NCI-H526 treated with DMSO at 0.1 percent for 48 hours (cell line): Measurements from ENCODE around the gene RRAGC.
"Not testable (repeated sequence)": the region's sequence is repeated elsewhere in the genome, so short reads cannot be mapped to it uniquely, and the experiment has no call there.

ENCODE experiments used
- DNase-seq: peaks from one replicate; lab custom pipeline; 2025; lab: John Stamatoyannopoulos, UW

The RRAGC gene

GRCh38 chr1:38815903-38816627 lies 43.5 kb downstream of the RRAGC start:
- no peak for DNase-seq

DNA sequence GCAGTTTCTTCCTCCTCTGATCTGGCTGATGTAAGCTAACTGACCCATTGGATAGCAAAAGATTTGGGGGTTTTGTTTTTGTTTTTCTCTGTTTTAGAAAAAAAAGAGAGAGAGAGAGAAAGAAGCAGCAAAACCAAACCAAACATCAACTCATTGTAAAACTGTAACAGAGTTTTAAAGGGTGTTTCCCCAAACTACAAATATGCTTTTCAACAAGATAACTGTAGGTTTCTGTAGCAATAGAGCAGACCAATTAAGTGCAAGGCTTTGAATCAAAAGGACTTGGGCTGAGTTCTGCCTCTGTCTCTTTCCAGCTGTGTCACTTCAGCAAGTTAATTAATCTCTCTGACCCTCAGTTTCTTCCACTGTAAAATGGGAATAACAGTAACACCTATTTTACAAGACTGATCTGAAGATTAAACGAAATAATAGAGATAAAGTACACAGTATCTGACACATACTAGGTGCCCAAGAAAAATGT lies 44.5 kb downstream of the RRAGC start:
- no peak for DNase-seq

- DNase-seq = no peak
Observed at GRCh38 chr1:38814444-38814983, 45.1 kb downstream of the RRAGC start.

- DNase-seq = no peak
Observed at GRCh38 chr1:38812981-38813380, 46.6 kb downstream of the RRAGC start.

DNA sequence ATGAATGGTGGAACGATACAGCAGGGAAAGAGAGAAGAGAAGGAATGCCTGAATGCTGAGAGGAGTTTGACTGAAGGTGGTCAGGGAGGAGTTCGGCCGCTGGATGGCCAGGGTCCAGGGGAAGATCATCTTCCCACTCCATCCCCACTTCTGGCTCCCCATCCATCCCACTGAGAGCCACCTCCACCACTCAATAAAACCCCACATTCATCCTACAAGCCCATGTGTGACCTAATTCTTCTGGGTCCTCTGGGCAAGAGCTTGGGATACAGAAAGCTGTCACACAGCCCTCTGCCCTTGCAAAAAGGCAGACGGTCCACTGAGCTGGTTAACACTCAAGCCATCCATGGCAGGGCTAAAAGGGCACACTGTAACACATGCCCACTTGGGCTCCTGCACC lies 48.1 kb downstream of the RRAGC start:
- DNase-seq = not testable (repeated sequence)

GRCh38 chr1:38806090-38806489 lies 53.5 kb downstream of the RRAGC start:
- no peak for DNase-seq

DNA sequence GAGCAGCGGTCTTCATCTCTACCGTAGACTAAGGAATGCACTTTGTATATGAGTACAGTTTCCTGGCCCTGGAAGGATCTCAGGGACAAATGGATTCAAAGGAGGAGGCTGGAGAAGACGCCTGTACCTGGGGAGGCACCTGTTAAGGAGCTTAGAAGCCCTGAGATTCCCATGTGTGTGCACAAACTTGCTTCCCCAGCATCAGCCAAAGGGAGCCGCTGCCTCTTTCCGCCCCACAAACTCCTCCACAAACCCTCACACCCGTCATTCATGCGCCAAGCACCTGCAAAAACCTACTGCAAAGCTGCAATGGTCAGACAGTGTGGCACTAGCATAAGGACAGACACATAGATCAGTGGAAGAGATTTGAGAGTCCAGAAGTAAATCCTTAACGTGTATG lies 54.5 kb downstream of the RRAGC start:
- DNase-seq = no peak

DNA sequence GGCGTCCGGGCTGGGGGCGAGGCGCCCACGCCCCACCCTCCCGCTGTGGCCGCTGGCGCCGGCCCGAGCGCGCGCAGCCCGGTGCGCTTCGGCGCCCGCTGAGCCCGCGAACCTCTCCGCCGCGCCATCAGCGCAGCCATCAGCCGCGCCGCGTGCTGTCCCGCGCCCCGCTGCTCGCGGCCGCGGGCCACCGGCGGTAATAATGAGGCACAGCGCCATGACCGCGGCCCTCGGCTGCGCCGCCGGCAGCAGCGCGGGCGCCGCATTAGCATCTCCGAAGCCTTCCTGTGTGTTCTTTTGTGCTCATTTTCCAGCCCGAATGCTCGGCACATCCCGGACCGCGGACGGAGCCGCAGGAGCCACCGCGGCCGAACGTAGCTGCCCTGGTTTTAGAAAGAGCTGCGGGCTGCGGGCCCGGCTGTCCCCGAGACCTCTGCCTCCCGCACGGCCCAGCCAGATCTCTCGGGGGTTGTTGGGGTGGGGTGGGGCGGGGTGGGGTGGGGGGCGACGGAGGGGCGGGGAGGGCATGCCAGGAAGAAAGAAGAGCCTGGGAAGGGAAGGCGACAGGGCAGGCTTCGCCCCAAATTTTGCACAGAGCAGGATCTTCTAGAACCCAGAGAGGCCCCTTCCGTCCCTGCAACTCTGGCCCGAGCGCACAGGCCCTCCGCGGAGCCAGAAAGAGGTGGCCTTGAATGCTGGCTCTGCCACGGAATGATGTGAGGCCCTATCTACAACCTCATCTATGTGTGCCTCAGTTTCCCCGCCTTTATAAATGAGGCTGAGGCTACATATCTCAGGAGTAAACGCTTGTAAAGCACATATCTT lies 55.3 kb downstream of the RRAGC start:
- DNase-seq = peak; percentile 20

DNA sequence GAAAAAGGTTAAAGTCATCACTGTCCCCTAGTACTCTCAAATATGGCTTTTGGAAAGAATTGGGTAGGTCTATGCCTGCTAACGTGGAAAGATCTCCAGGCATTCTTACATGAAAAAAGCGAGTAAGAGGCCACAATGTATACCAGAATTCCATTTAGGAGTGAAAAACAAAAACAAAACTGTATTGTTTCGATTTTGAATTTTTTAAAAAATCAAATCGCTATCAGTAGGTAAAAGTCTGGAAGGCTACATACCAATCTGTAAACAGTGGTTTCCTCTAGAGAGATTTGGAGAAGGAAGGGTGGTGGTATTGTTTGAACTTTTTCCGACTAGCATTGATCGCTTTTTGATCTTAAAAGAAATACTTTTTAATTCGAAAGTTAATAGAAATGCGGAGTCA lies 55.9 kb downstream of the RRAGC start:
- DNase-seq = no peak

DNA sequence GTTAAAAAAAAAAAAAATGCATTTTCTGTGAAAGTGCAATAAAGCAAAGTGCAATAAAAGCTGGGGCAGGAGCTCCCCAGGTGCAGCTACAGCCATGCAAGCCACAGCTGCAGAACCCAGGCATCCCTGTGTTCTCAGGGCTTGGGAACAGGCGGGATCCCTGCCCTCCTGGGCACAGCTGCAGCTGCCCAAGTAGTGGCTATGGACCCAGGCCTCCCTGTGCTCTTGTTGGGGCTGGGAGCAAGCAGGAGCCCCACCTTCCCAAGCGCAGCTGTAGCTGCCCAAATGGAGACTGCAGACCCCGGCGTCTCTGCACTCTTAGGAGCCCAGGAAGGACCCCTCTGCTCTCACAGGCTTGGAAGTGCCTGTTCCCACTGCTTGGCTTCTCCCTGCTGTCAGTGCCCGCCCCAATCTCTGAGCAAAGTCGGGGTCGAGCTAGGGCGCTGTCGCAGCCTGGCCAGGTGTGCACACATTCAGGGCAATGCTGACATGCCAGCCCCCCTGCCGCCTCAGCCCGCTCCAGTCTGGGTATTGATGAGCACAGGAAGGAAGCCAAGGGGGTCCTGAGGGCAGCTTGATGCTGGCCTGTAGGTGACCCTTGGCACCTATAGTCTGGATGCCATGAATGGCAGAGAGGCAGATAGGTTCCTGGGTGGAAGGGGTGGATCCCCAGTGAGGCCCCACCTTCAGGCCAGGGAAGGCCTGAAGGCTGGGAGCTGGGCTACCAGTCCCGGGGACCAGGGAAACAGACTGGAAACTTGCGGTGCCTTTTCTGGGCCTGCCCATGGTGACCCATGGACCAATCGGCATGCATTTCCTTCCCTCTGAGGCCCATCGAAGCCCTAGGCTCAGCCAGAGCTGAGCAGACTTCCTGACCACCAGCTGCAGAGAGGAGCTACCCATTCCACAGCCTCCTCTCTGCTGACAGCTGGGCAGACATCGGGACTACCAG lies 58.6 kb downstream of the RRAGC start:
- no peak for DNase-seq

DNA sequence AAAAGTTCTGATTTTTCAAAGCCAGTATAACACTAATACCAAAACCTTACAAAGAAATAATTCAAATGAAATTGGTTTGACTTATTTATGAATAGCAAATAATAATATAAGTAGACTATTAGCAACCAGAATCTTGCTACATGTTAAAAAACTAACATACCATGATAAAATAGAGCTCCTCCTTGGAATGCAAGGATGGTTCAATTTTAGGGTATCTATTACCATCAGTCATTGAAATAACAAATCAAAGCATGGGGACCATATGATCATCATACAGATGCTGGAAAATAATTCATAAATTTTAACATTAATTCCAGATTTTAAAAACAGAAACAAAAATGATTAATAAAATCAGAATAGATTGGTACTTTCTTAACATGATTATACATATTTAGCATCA lies 66.3 kb downstream of the RRAGC start:
- no peak for DNase-seq

DNA sequence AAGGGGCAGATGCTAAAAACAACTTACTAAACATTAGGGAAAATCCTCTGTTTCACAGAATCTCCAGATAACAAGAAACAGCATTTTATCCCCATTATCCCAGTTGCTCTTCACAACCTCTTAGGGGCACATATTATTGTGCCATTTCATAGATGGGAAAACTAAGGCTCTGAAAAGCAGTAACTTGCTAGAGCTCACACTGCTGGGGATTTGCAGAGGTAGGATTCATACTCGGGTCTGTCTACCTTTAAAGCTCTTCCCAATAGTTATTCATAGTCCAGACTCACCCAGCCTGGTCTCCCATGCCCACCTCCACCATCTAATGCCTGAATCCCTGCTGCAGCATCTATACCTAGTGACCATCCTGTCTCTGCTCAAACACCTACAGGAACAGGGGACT lies 67.7 kb downstream of the RRAGC start:
- no peak for DNase-seq

GRCh38 chr1:38791164-38791515 lies 68.4 kb downstream of the RRAGC start:
- DNase-seq = no peak

DNA sequence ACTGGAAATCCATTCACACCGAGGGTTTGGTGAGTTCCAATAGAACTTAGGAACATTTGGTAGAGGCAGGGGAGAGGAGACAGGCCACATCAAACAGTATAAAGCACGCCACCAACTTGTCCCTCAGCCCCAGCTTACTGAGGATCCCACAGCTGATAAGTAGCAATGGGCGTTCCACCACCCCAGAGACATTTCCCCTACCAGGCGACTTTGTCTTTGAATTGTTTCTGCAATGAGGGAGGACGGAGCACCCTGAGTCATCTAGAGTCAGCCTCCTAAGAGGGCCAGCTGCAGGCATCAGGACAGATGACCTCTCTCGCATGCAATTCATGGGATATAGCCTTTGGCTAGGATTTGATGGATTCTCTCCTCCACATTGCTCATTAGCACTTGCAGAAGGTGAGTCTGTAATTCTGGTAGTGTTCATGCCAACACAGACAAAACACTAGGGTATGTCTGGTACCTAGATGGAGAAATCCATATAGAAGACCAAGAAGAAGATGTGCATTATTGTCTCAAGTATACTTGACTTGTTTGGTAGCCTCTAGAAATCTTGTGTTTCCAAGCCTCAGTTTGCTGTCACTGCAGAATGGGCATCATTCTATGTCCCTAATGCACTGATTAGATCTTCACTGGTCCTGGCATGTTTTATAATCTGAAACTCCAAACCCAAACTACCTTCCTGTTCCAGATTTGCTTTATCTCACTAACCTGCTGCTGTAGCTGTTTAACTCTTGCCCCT lies 69.0 kb downstream of the RRAGC start:
- no peak for DNase-seq

GRCh38 chr1:38789498-38790169 lies 69.9 kb downstream of the RRAGC start:
- no peak for DNase-seq

GRCh38 chr1:38788341-38789336 lies 70.9 kb downstream of the RRAGC start:
- no peak for DNase-seq
